A549 (cell line): ENCODE results near the gene DIPK1B. TPM values are rescaled to one million over a fixed set of nuclear protein-coding genes. Genes with fewer than 3 reads are reported as not detected.

Source experiments
- ATAC-seq, 2 experiments: fragments of 200-7000 bp in 1 of 2; fragments of >200 bp in 1 of 2; cut with Nextera tagmentation in 1 of 2; cut with Tn5 transposase in 1 of 2; 3 replicates each; pipeline versions ENCODE4 v1.8.0 to v1.9.1; 2018 to 2020; ENCODE audit warnings: mild to moderate bottlenecking in 1 of 2, moderate library complexity in 1 of 2
- CTCF ChIA-PET: fragments of 300-600 bp; sonication (Branson Sonifier 250); formaldehyde crosslinking; extraction: SDS; loops from one replicate; lab custom pipeline; 2021; ENCODE audit warnings: antibody characterized with exemption, inconsistent platforms; lab: Yijun Ruan, JAX
- POLR2A ChIA-PET: fragments of 350-600 bp; formaldehyde crosslinking; extraction: SDS; loops from one replicate; lab custom pipeline; 2021; ENCODE audit warnings: antibody characterized with exemption, inconsistent platforms; lab: Yijun Ruan, JAX
- DNase-seq, 2 experiments: peaks; one replicate each; pipeline versions ENCODE4 v3.0.0 to v3.0.0-alpha.2; 2011 to 2016; ENCODE audit warnings: low read depth in 1 of 2, low spot score in 1 of 2
- FAIRE-seq: peaks from 2 replicates; lab custom pipeline; 2011; peaks lifted over from hg19 to GRCh38; lab: Jason Lieb, UNC
- H3K27ac ChIP-seq, 2 experiments: fragments of >200 bp; sonication (Bioruptor Twin); formaldehyde crosslinking; 3 replicates each; pipeline ENCODE4 v1.5.1; 2016 to 2017
- H3K4me1 ChIP-seq: fragments of >200 bp; sonication (Bioruptor Twin); formaldehyde crosslinking; 3 replicates; pipeline ENCODE4 v1.6.1; 2016
- H3K4me2 ChIP-seq: fragments of >200 bp; sonication (Bioruptor Twin); formaldehyde crosslinking; 3 replicates; pipeline ENCODE4 v1.6.1; 2016
- H3K4me3 ChIP-seq: fragments of >200 bp; sonication (Bioruptor Twin); formaldehyde crosslinking; 3 replicates; pipeline ENCODE4 v1.5.1; 2016
- H3K9me3 ChIP-seq: fragments of >200 bp; sonication (Bioruptor Twin); formaldehyde crosslinking; 3 replicates; pipeline ENCODE4 v1.6.1; 2016
- CEBPB ChIP-seq, 2 experiments: fragments of >200 bp in 1 of 2; sonication (Bioruptor Twin) in 1 of 2; formaldehyde crosslinking in 1 of 2; IDR thresholded peaks; 2 replicates each; pipeline ENCODE4 v1.6.1; 2012 to 2016
- EHF ChIP-seq: fragments of 250-450 bp; sonication (Bioruptor Pico); IDR thresholded peaks from 2 replicates; pipeline ENCODE4 v1.5.0; 2020; ENCODE audit warnings: mild to moderate bottlenecking
- EHMT2 ChIP-seq: fragments of 200-600 bp; sonication (generic); IDR thresholded peaks from 2 replicates; pipeline ENCODE4 v1.6.1; 2016; ENCODE audit warnings: antibody characterized with exemption, low read depth, mild to moderate bottlenecking, moderate library complexity
- ESRRA ChIP-seq: fragments of 150-350 bp; IDR thresholded peaks from 2 replicates; pipeline ENCODE4 v1.6.1; 2014; ENCODE audit warnings: mild to moderate bottlenecking, low read length, borderline replicate concordance
- HES2 ChIP-seq: fragments of >200 bp; sonication (Bioruptor Twin); formaldehyde crosslinking; IDR thresholded peaks from 2 replicates; pipeline ENCODE4 v1.6.1; 2016
- HOXA7 ChIP-seq: fragments of 250-450 bp; sonication (Bioruptor Pico); IDR thresholded peaks from 2 replicates; pipeline ENCODE4 v1.5.0; 2020; ENCODE audit warnings: mild to moderate bottlenecking, moderate library complexity
- HOXB5 ChIP-seq: fragments of 250-450 bp; sonication (Bioruptor Pico); IDR thresholded peaks from 2 replicates; pipeline ENCODE4 v1.5.0; 2020; ENCODE audit warnings: mild to moderate bottlenecking, moderate library complexity
- KDM1A ChIP-seq: fragments of 200-600 bp; sonication (generic); IDR thresholded peaks from 2 replicates; pipeline ENCODE4 v1.6.1; 2016; ENCODE audit warnings: low read depth, mild to moderate bottlenecking
- PBX3 ChIP-seq: IDR thresholded peaks from 2 replicates; pipeline ENCODE4 v1.6.1; 2012
- PHF8 ChIP-seq: fragments of 200-600 bp; sonication (generic); IDR thresholded peaks from 2 replicates; pipeline ENCODE4 v1.6.1; 2016; ENCODE audit warnings: low read depth, mild to moderate bottlenecking, antibody characterized with exemption, moderate library complexity, borderline replicate concordance
- POLR2AphosphoS2 ChIP-seq: conservative IDR thresholded peaks from 2 replicates; pipeline ENCODE4 v1.6.1; 2012; ENCODE audit warnings: low read length, improper control_type of control experiment, inconsistent platforms
- TP53 ChIP-seq: fragments of 250-450 bp; sonication (Bioruptor Pico); IDR thresholded peaks from 2 replicates; pipeline ENCODE4 v1.5.0; 2021; ENCODE audit warnings: mild to moderate bottlenecking, moderate library complexity
- WGBS: methylation state at CpG from one replicate; pipeline ENCODE4 v1.1.6; 2017; ENCODE audit errors: missing lambda C conversion rate; 5-methylcytosine and 5-hydroxymethylcytosine counted together
- polyA plus RNA-seq, 4 experiments: library from polyadenylated mRNA; depleted of rRNA in 3 of 4; stranded (reverse); fragments of >200 nt; fragmentation: RNase III in 1 of 4; extraction: RNeasy Plus Mini Kit Qiagen cat#74134 plus additional on column Dnase treatment in 1 of 4; gene quantifications; 2 replicates in 3 of 4; 3 replicates in 1 of 4; pipeline ENCODE4 v1.2.3, GENCODE V29; 2011 to 2017
- TF ChIP-seq, protein P1 (sequence below): fragments of 150-350 bp; IDR thresholded peaks from 2 replicates; pipeline ENCODE4 v1.6.1; 2014; ENCODE audit warnings: low read depth, mild to moderate bottlenecking, low read length
- TF ChIP-seq, protein P2 (sequence below): fragments of >200 bp; sonication (Bioruptor Twin); formaldehyde crosslinking; IDR thresholded peaks from 3 replicates; pipeline ENCODE4 v1.6.1; 2016

The DIPK1B gene
- polyA plus RNA-seq, 2 of the 4 experiments (the other 2 are of a cell fraction) = 6.7 TPM

DNA sequence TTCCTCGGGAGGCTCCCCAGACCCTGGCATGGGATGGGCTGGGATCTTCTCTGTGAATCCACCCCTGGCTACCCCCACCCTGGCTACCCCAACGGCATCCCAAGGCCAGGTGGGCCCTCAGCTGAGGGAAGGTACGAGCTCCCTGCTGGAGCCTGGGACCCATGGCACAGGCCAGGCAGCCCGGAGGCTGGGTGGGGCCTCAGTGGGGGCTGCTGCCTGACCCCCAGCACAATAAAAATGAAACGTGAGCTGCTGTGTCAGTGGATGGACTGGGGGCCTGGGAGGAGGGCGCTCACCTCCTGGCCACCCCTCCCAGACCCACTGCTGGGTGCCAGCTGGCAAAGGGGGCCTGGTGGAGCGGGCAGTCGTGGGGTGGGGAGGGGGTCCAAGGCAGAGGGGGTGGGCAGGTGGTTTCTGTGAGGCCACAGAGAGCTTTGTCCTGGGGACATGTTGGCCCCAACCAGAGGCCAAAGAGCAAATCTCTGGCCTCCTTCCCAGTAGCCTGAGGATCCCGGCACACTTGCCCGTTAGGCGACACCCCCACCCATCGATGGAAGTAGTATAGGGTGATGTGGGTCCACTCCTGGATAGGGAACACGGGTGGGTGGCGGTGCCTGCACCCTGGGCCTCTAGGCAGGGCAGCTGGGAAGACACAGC is 39.8 kb upstream of the DIPK1B start:
- peaks cover 47% of the 10 kb centered on the region for H3K4me1 ChIP-seq
- DNase-seq (no peak), ATAC-seq (no peak), FAIRE-seq (no peak)
- CTCF ChIA-PET = interaction anchor here (1.0 to 7.9 kb wide), 28 partner anchors 8 to 327 kb away, joined by 3 to 186 read pairs (median 6); partner anchors contain the start of genes AGPAT2, EGFL7 and SNAPC4
- peak overlapping the region in 1 of 2 experiments; percentile 47; a peak in 2 of 6 replicates for H3K27ac ChIP-seq
- no peak overlapping the region for H3K4me2 ChIP-seq
- no peak overlapping the region for H3K4me3 ChIP-seq
- TF ChIP-seq PHF8 = no peak
- TF ChIP-seq PBX3 = 0 out of 2 replicates have a peak, but pooled peaks have one; percentile 42
- 57% methylated on average over 7 of the region's 14 CpGs for WGBS
- POLR2A ChIA-PET = no interaction called here
- no peaks in the 10 kb centered on the region for H3K9me3 ChIP-seq

DNA sequence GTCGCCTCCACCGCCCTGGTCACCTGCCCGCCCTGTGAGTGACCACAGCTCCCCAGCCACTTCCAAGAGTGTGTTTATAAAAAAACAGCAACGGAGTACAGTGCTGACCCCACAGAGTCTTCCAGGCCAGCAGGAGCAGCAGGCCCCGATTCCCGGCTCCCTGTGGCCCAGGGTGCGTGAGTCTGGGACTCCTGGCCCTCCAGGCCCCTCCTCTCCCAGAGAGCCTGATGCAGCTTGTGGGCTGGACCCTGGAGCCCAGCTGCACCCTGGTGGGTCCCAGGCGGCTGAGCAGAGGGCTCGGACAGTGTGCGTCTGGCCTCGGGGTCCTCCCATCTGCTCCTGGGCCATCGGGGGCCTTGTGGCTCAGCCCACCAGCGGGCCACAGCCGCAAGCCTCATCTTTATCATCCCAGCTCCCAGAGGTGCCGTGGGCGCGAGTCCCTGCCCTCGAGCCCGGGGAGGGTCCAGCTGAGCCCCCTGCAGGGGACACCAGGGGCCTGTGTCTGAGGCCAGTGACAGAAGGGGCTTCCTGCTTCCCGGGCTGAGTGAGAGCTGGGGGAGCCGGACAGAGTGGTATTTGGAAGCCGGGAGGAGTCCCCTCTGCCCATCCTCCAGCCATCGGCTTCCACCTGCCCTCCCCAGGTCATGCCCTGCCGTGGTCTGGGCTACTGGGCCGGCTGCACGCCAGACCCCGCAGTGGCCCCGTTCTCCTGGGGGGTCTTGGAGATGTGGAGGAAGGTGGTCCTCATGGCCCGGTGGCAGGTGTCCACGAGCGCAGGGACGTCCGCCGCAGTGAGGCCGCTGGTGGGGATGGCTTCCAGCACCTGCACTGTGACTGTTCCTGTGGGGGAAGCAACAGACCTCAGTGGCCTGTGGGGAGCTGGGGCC is 39.0 kb upstream of the DIPK1B start:
- POLR2A ChIA-PET = no interaction called here
- CTCF ChIA-PET = interaction anchor here (1.1 to 7.9 kb wide), 17 partner anchors 9 to 273 kb away, joined by 3 to 186 read pairs (median 7); partner anchors contain the start of genes AGPAT2, EGFL7 and SNAPC4
- no peak for FAIRE-seq
- Histone ChIP-seq H3K4me1 (peaks cover 47% of the 10 kb centered on the region), H3K27ac (peak overlapping the region in 1 of 2 experiments; percentile 47; a peak in 2 of 6 replicates), H3K9me3 (no peaks in the 10 kb centered on the region), H3K4me3 (no peak overlapping the region), H3K4me2 (no peak overlapping the region)
- no peak for TF ChIP-seq EHF (CRISPR knock-in tag)
- TF ChIP-seq, protein P1, sequence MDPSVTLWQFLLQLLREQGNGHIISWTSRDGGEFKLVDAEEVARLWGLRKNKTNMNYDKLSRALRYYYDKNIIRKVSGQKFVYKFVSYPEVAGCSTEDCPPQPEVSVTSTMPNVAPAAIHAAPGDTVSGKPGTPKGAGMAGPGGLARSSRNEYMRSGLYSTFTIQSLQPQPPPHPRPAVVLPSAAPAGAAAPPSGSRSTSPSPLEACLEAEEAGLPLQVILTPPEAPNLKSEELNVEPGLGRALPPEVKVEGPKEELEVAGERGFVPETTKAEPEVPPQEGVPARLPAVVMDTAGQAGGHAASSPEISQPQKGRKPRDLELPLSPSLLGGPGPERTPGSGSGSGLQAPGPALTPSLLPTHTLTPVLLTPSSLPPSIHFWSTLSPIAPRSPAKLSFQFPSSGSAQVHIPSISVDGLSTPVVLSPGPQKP = no peak
- TF ChIP-seq POLR2AphosphoS2 = no peak
- WGBS = 90% methylated on average over 24 of the region's 35 CpGs
- peak in 1 of 2 experiments; percentile 3; a peak in 3 of 6 replicates for ATAC-seq
- DNase-seq = no peak

GRCh38 chr9:136673975-136674785 is 38.2 kb upstream of the DIPK1B start:
- DNase-seq = no peak
- H3K4me3 ChIP-seq = no peak overlapping the region
- FAIRE-seq = no peak
- no peak for ATAC-seq
- peak overlapping the region in 1 of 2 experiments; percentile 51; a peak in 3 of 6 replicates for H3K27ac ChIP-seq
- CTCF ChIA-PET = interaction anchor here (0.8 to 7.9 kb wide), 7 partner anchors 9 to 186 kb away, joined by 3 to 186 read pairs (median 4); partner anchors contain the start of gene AGPAT2
- H3K4me2 ChIP-seq = no peak overlapping the region
- H3K4me1 ChIP-seq = peaks cover 40% of the 10 kb centered on the region
- POLR2A ChIA-PET = no interaction called here
- WGBS = 89% methylated on average over 22 of the region's 26 CpGs
- 0 out of 2 replicates have a peak, but pooled peaks have one; percentile 13 for TF ChIP-seq HOXB5 (CRISPR knock-in tag)
- TF ChIP-seq EHMT2 = no peak
- TF ChIP-seq KDM1A = peak; percentile 85; the same call in 1 of the 2 replicates
- TF ChIP-seq, all 56 proteins: peak for 2
- no peaks in the 10 kb centered on the region for H3K9me3 ChIP-seq

- ATAC-seq (no peak), FAIRE-seq (no peak), DNase-seq (no peak)
- Histone ChIP-seq H3K4me2 (peak overlapping the region; percentile 24; the same call in 2 of the 3 replicates), H3K9me3 (no peaks in the 10 kb centered on the region), H3K4me1 (peaks cover 37% of the 10 kb centered on the region), H3K27ac (peak overlapping the region in 1 of 2 experiments; percentile 51; a peak in 3 of 6 replicates), H3K4me3 (no peak overlapping the region)
- ChIA-PET CTCF (interaction anchor here (0.8 to 7.9 kb wide), 7 partner anchors 10 to 187 kb away, joined by 3 to 186 read pairs (median 5); partner anchors contain the start of gene AGPAT2), POLR2A (no interaction called here)
- 60% methylated on average over 10 of the region's 11 CpGs for WGBS
- TF ChIP-seq TP53 (CRISPR knock-in tag) (no peak), ESRRA (peak; percentile 31; the same call in 1 of the 2 replicates), HOXA7 (no peak), HES2 (no peak), CEBPB (IDR thresholded peaks at IDR 0.05) (no peak)
- TF ChIP-seq, protein P2, sequence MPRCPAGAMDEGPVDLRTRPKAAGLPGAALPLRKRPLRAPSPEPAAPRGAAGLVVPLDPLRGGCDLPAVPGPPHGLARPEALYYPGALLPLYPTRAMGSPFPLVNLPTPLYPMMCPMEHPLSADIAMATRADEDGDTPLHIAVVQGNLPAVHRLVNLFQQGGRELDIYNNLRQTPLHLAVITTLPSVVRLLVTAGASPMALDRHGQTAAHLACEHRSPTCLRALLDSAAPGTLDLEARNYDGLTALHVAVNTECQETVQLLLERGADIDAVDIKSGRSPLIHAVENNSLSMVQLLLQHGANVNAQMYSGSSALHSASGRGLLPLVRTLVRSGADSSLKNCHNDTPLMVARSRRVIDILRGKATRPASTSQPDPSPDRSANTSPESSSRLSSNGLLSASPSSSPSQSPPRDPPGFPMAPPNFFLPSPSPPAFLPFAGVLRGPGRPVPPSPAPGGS = no peak
Measured at GRCh38 chr9:136674786-136675349, 37.5 kb upstream of the DIPK1B start.
